Neural cell (in vitro differentiated cells): ENCODE measurements around the gene KIAA1614.
"Not testable (repeated sequence)": the region's sequence is repeated elsewhere in the genome, so short reads cannot be mapped to it uniquely, and the experiment has no call there.

Source experiments
- CTCF ChIP-seq: fragments of 450-650 bp; IDR thresholded peaks from 2 replicates; pipeline ENCODE4 v1.5.1; 2014; ENCODE audit warnings: antibody characterized with exemption, mild to moderate bottlenecking, moderate library complexity; ENCODE audit not compliant: poor library complexity, severe bottlenecking
- EP300 ChIP-seq: fragments of 450-650 bp; conservative IDR thresholded peaks from 2 replicates; pipeline ENCODE4 v1.6.1; 2014; ENCODE audit warnings: antibody characterized with exemption, mild to moderate bottlenecking, moderate library complexity; ENCODE audit not compliant: poor library complexity, severe bottlenecking
- MXI1 ChIP-seq: fragments of 450-650 bp; conservative IDR thresholded peaks from 2 replicates; pipeline ENCODE4 v1.6.1; 2014; ENCODE audit warnings: antibody characterized with exemption, mild to moderate bottlenecking; ENCODE audit not compliant: poor library complexity, severe bottlenecking
- TAF1 ChIP-seq: IDR thresholded peaks from 2 replicates; pipeline ENCODE4 v1.6.1; 2012; ENCODE audit warnings: low read depth

GRCh38 chr1:180959620-180960019, 46.9 kb downstream of the KIAA1614 start:
- TF ChIP-seq CTCF, MXI1, TAF1, EP300: not testable (repeated sequence)
